WTC11 (cell line): Measurements from ENCODE around the gene IGSF5. TPM values are rescaled to one million over a fixed set of nuclear protein-coding genes. Genes with fewer than 3 reads are reported as not detected.

Source experiments
- ATAC-seq: fragments of 200-7000 bp; cut with Tn5 transposase; 2 replicates; pipeline ENCODE4 v1.10.0; 2021; ENCODE audit warnings: mild to moderate bottlenecking, moderate library complexity
- CTCF ChIA-PET: fragments of 300-600 bp; sonication (Branson Sonifier 250); formaldehyde crosslinking; loops from one replicate; lab custom pipeline; 2021; ENCODE audit warnings: antibody characterized with exemption; lab: Charles Lee
- POLR2A ChIA-PET: fragments of 350-600 bp; sonication (Branson Sonifier 250); formaldehyde crosslinking; loops from one replicate; lab custom pipeline; 2021; ENCODE audit warnings: antibody characterized with exemption; lab: Charles Lee
- DNase-seq: peaks from one replicate; pipeline ENCODE4 v3.0.0; 2021; ENCODE audit warnings: low spot score
- H3K27ac Mint-ChIP-seq: 2 replicates; pipeline ENCODE4 v1.8.0; 2021; ENCODE audit warnings: mixed read lengths
- H3K27me3 Mint-ChIP-seq: 2 replicates; pipeline ENCODE4 v1.8.0; 2021; ENCODE audit warnings: low read depth, mild to moderate bottlenecking, moderate library complexity, mixed read lengths
- H3K36me3 Mint-ChIP-seq: 2 replicates; pipeline ENCODE4 v1.8.0; 2021; ENCODE audit warnings: mixed read lengths
- H3K4me1 Mint-ChIP-seq: 2 replicates; pipeline ENCODE4 v1.8.0; 2022; ENCODE audit warnings: mixed read lengths
- H3K4me3 Mint-ChIP-seq: 2 replicates; pipeline ENCODE4 v1.8.0; 2021; ENCODE audit warnings: mild to moderate bottlenecking, moderate library complexity, mixed read lengths
- H3K9me3 Mint-ChIP-seq: 2 replicates; pipeline ENCODE4 v1.8.0; 2021; ENCODE audit warnings: mixed read lengths
- ATF6 ChIP-seq: sonication (generic); formaldehyde crosslinking; IDR thresholded peaks from 2 replicates; pipeline ENCODE4 v1.8.1; 2023; ENCODE audit warnings: mild to moderate bottlenecking, missing genetic modification reagents
- CREB1 ChIP-seq: sonication (generic); formaldehyde crosslinking; IDR thresholded peaks from 2 replicates; pipeline ENCODE4 v1.8.0; 2023; ENCODE audit warnings: mild to moderate bottlenecking, missing genetic modification reagents
- ELF4 ChIP-seq: sonication (generic); formaldehyde crosslinking; IDR thresholded peaks from 2 replicates; pipeline ENCODE4 v1.8.1; 2022; ENCODE audit warnings: low read depth, mild to moderate bottlenecking, moderate library complexity, missing genetic modification reagents
- MLX ChIP-seq: sonication (generic); formaldehyde crosslinking; IDR thresholded peaks from 2 replicates; pipeline ENCODE4 v1.8.1; 2023; ENCODE audit warnings: mild to moderate bottlenecking, missing genetic modification reagents, moderate library complexity
- MYBL2 ChIP-seq: sonication (generic); formaldehyde crosslinking; IDR thresholded peaks from 2 replicates; pipeline ENCODE4 v1.8.1; 2023; ENCODE audit warnings: mild to moderate bottlenecking, moderate library complexity, missing genetic modification reagents
- NFATC4 ChIP-seq: fragments of 250-450 bp; sonication (Bioruptor Pico); IDR thresholded peaks from 2 replicates; pipeline ENCODE4 v1.9.0; 2021; ENCODE audit warnings: mild to moderate bottlenecking
- OVOL2 ChIP-seq: fragments of 250-450 bp; sonication (Bioruptor Pico); IDR thresholded peaks from 2 replicates; pipeline ENCODE4 v1.9.0; 2021; ENCODE audit warnings: mild to moderate bottlenecking, borderline replicate concordance
- RORB ChIP-seq: fragments of 250-450 bp; sonication (Bioruptor Pico); IDR thresholded peaks from 2 replicates; pipeline ENCODE4 v1.9.0; 2021; ENCODE audit warnings: mild to moderate bottlenecking
- SP1 ChIP-seq: sonication (generic); formaldehyde crosslinking; conservative IDR thresholded peaks from 2 replicates; pipeline ENCODE4 v1.8.1; 2022; ENCODE audit warnings: missing genetic modification reagents
- TP53 ChIP-seq: sonication (generic); formaldehyde crosslinking; IDR thresholded peaks from 2 replicates; pipeline ENCODE4 v1.8.1; 2023; ENCODE audit warnings: mild to moderate bottlenecking, missing genetic modification reagents
- USF1 ChIP-seq: sonication (generic); formaldehyde crosslinking; IDR thresholded peaks from 2 replicates; pipeline ENCODE4 v1.8.0; 2022; ENCODE audit warnings: mild to moderate bottlenecking, missing genetic modification reagents
- USF2 ChIP-seq: sonication (generic); formaldehyde crosslinking; IDR thresholded peaks from 2 replicates; pipeline ENCODE4 v1.8.1; 2023; ENCODE audit warnings: mild to moderate bottlenecking, missing genetic modification reagents, moderate library complexity
- ZNF219 ChIP-seq: sonication (generic); formaldehyde crosslinking; IDR thresholded peaks from 2 replicates; pipeline ENCODE4 v1.8.0; 2023; ENCODE audit warnings: missing genetic modification reagents, mild to moderate bottlenecking, borderline replicate concordance
- ZNF416 ChIP-seq: fragments of 250-450 bp; sonication (Bioruptor Pico); IDR thresholded peaks from 2 replicates; pipeline ENCODE4 v1.9.0; 2021; ENCODE audit warnings: mild to moderate bottlenecking, inconsistent platforms
- ZNF423 ChIP-seq: fragments of 250-450 bp; sonication (Bioruptor Pico); IDR thresholded peaks from 2 replicates; pipeline ENCODE4 v2.1.2; 2022; ENCODE audit warnings: mild to moderate bottlenecking, moderate library complexity
- ZNF671 ChIP-seq: fragments of 250-450 bp; sonication (Bioruptor Pico); IDR thresholded peaks from 2 replicates; pipeline ENCODE4 v1.8.0; 2021; ENCODE audit warnings: mild to moderate bottlenecking
- total RNA-seq: library from RNA; stranded (reverse); gene quantifications from 3 replicates; pipeline ENCODE4 v1.2.3, GENCODE V29; 2021
- TF ChIP-seq, protein P1 (sequence below): sonication (generic); formaldehyde crosslinking; IDR thresholded peaks from 2 replicates; pipeline ENCODE4 v1.8.1; 2022; ENCODE audit warnings: low read depth, mild to moderate bottlenecking, moderate library complexity, missing genetic modification reagents, borderline replicate concordance
- TF ChIP-seq, protein P2 (sequence below): sonication (generic); formaldehyde crosslinking; IDR thresholded peaks from 2 replicates; pipeline ENCODE4 v1.8.0; 2023; ENCODE audit warnings: missing genetic modification reagents
- TF ChIP-seq, protein P3 (sequence below): sonication (generic); formaldehyde crosslinking; IDR thresholded peaks from 2 replicates; pipeline ENCODE4 v1.8.1; 2023; ENCODE audit warnings: mild to moderate bottlenecking, moderate library complexity, missing genetic modification reagents
- TF ChIP-seq, protein P4 (sequence below): fragments of 250-450 bp; sonication (Bioruptor Pico); IDR thresholded peaks from 2 replicates; pipeline ENCODE4 v1.9.0; 2021; ENCODE audit warnings: mild to moderate bottlenecking
- TF ChIP-seq, protein P5 (sequence below): fragments of 200-600 bp; IDR thresholded peaks from 2 replicates; pipeline ENCODE4 v1.8.0; 2022; ENCODE audit warnings: antibody characterized with exemption

IGSF5 gene
- total RNA-seq, 1 experiment from 2014 or later, result 3.6 TPM

- ATAC-seq (no peak), DNase-seq (no peak)
- Mint-ChIP-seq H3K27me3 (no peaks in the 10 kb centered on the region; the same call in 1 of the 2 replicates), H3K4me3 (no peak overlapping the region), H3K36me3 (peaks cover 2% of the 10 kb centered on the region; the same call in 1 of the 2 replicates), H3K27ac (no peak overlapping the region), H3K9me3 (peaks cover 30% of the 10 kb centered on the region), H3K4me1 (peaks cover 28% of the 10 kb centered on the region)
- TF ChIP-seq, protein P1, sequence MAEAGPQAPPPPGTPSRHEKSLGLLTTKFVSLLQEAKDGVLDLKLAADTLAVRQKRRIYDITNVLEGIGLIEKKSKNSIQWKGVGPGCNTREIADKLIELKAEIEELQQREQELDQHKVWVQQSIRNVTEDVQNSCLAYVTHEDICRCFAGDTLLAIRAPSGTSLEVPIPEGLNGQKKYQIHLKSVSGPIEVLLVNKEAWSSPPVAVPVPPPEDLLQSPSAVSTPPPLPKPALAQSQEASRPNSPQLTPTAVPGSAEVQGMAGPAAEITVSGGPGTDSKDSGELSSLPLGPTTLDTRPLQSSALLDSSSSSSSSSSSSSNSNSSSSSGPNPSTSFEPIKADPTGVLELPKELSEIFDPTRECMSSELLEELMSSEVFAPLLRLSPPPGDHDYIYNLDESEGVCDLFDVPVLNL, result no peak
- TF ChIP-seq ZNF423, result no peak
- TF ChIP-seq RORB (CRISPR knock-in tag), result no peak
- TF ChIP-seq ATF6 (CRISPR knock-in tag), result no peak
- TF ChIP-seq ZNF219 (CRISPR knock-in tag), result no peak
- TF ChIP-seq, protein P2, sequence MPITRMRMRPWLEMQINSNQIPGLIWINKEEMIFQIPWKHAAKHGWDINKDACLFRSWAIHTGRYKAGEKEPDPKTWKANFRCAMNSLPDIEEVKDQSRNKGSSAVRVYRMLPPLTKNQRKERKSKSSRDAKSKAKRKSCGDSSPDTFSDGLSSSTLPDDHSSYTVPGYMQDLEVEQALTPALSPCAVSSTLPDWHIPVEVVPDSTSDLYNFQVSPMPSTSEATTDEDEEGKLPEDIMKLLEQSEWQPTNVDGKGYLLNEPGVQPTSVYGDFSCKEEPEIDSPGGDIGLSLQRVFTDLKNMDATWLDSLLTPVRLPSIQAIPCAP (CRISPR knock-in tag), result no peak
- TF ChIP-seq TP53 (CRISPR knock-in tag), result no peak
- no peak for TF ChIP-seq USF1
- no peak for TF ChIP-seq USF2 (CRISPR knock-in tag)
- TF ChIP-seq ZNF416 (CRISPR knock-in tag), result no peak
- CTCF ChIA-PET, result no interaction called here
- POLR2A ChIA-PET, result no interaction called here
Observed at GRCh38 chr21:39849014-39849655, 104.2 kb downstream of the IGSF5 start.

- peaks cover 28% of the 10 kb centered on the region for H3K4me1 Mint-ChIP-seq
- peaks cover 3% of the 10 kb centered on the region; the same call in 1 of the 2 replicates for H3K36me3 Mint-ChIP-seq
- no peaks in the 10 kb centered on the region; the same call in 1 of the 2 replicates for H3K27me3 Mint-ChIP-seq
- H3K27ac Mint-ChIP-seq, result no peak overlapping the region
- ChIA-PET POLR2A (no interaction called here), CTCF (interaction anchor here (1.2 to 4.7 kb wide), 2 partner anchors 14 to 16 kb away, joined by 3 to 42 read pairs; partner anchors contain the start of gene PCP4)
- DNase-seq (no peak), ATAC-seq (no peak)
- H3K9me3 Mint-ChIP-seq, result peaks cover 31% of the 10 kb centered on the region
- no peak overlapping the region for H3K4me3 Mint-ChIP-seq
- TF ChIP-seq NFATC4 (CRISPR knock-in tag) (no peak), CREB1 (no peak), ZNF423 (no peak), OVOL2 (no peak), SP1 (CRISPR knock-in tag) (no peak), ZNF671 (CRISPR knock-in tag) (no peak), ATF6 (CRISPR knock-in tag) (no peak), MYBL2 (no peak), ELF4 (no peak), MLX (CRISPR knock-in tag) (no peak)
- TF ChIP-seq, protein P2 (CRISPR knock-in tag), result no peak
- TF ChIP-seq, protein P3, sequence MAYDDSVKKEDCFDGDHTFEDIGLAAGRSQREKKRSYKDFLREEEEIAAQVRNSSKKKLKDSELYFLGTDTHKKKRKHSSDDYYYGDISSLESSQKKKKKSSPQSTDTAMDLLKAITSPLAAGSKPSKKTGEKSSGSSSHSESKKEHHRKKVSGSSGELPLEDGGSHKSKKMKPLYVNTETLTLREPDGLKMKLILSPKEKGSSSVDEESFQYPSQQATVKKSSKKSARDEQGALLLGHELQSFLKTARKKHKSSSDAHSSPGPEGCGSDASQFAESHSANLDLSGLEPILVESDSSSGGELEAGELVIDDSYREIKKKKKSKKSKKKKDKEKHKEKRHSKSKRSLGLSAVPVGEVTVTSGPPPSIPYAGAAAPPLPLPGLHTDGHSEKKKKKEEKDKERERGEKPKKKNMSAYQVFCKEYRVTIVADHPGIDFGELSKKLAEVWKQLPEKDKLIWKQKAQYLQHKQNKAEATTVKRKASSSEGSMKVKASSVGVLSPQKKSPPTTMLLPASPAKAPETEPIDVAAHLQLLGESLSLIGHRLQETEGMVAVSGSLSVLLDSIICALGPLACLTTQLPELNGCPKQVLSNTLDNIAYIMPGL (CRISPR knock-in tag), result no peak
- TF ChIP-seq, protein P4, sequence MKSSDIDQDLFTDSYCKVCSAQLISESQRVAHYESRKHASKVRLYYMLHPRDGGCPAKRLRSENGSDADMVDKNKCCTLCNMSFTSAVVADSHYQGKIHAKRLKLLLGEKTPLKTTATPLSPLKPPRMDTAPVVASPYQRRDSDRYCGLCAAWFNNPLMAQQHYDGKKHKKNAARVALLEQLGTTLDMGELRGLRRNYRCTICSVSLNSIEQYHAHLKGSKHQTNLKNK (CRISPR knock-in tag), result no peak
- TF ChIP-seq, protein P5, sequence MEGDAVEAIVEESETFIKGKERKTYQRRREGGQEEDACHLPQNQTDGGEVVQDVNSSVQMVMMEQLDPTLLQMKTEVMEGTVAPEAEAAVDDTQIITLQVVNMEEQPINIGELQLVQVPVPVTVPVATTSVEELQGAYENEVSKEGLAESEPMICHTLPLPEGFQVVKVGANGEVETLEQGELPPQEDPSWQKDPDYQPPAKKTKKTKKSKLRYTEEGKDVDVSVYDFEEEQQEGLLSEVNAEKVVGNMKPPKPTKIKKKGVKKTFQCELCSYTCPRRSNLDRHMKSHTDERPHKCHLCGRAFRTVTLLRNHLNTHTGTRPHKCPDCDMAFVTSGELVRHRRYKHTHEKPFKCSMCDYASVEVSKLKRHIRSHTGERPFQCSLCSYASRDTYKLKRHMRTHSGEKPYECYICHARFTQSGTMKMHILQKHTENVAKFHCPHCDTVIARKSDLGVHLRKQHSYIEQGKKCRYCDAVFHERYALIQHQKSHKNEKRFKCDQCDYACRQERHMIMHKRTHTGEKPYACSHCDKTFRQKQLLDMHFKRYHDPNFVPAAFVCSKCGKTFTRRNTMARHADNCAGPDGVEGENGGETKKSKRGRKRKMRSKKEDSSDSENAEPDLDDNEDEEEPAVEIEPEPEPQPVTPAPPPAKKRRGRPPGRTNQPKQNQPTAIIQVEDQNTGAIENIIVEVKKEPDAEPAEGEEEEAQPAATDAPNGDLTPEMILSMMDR, result no peak
Observed at GRCh38 chr21:39850333-39850732, 105.3 kb downstream of the IGSF5 start.
